ENCODE measurements around the gene ANKRD13C.
"Not testable (repeated sequence)": the region's sequence is repeated elsewhere in the genome, so short reads cannot be mapped to it uniquely, and the experiment has no call there.

The ANKRD13C gene

GRCh38 chr1:70376196-70376595 lies 21.7 kb upstream of the ANKRD13C start:
- no peak for TF ChIP-seq CTCF (IDR thresholded peaks at IDR 0.05; ENCODE audit: low read depth, low read length, missing control alignments)
- no peak for DNase-seq (ENCODE audit: low read depth)
- no peak overlapping the region for H3K4me3 ChIP-seq (ENCODE audit: low read depth, low read length)
- in situ Hi-C loops (cut with HindIII; ENCODE audit: low sequenced_read_pairs), result no loop called here

- in situ Hi-C loops (cut with HindIII; ENCODE audit: low sequenced_read_pairs); H3K4me3 ChIP-seq (ENCODE audit: low read depth, low read length); DNase-seq (ENCODE audit: low read depth): not testable (repeated sequence)
Observed at GRCh38 chr1:70373580-70373979, 19.1 kb upstream of the ANKRD13C start.

GRCh38 chr1:70372426-70372825 lies 17.9 kb upstream of the ANKRD13C start:
- H3K4me3 ChIP-seq (ENCODE audit: low read depth, low read length), result no peak overlapping the region
- DNase-seq (ENCODE audit: low read depth), result no peak
- no peak for TF ChIP-seq CTCF (IDR thresholded peaks at IDR 0.05; ENCODE audit: low read depth, low read length, missing control alignments)
- in situ Hi-C loops (cut with HindIII; ENCODE audit: low sequenced_read_pairs), result no loop called here

- DNase-seq (ENCODE audit: low read depth); in situ Hi-C loops (cut with HindIII; ENCODE audit: low sequenced_read_pairs); H3K4me3 ChIP-seq (ENCODE audit: low read depth, low read length): not testable (repeated sequence)
Observed at GRCh38 chr1:70371586-70371985, 17.1 kb upstream of the ANKRD13C start.

GRCh38 chr1:70367397-70367796 lies 12.9 kb upstream of the ANKRD13C start:
- DNase-seq (ENCODE audit: low read depth); H3K4me3 ChIP-seq (ENCODE audit: low read depth, low read length); in situ Hi-C loops (cut with HindIII; ENCODE audit: low sequenced_read_pairs): not testable (repeated sequence)

- in situ Hi-C loops (cut with HindIII; ENCODE audit: low sequenced_read_pairs); DNase-seq (ENCODE audit: low read depth); H3K4me3 ChIP-seq (ENCODE audit: low read depth, low read length): not testable (repeated sequence)
Observed at GRCh38 chr1:70366997-70367396, 12.5 kb upstream of the ANKRD13C start.

- in situ Hi-C loops (cut with HindIII; ENCODE audit: low sequenced_read_pairs); DNase-seq (ENCODE audit: low read depth); H3K4me3 ChIP-seq (ENCODE audit: low read depth, low read length): not testable (repeated sequence)
Observed at GRCh38 chr1:70366425-70366952, 12.0 kb upstream of the ANKRD13C start.

GRCh38 chr1:70364439-70364838 lies 9.9 kb upstream of the ANKRD13C start:
- no peak for DNase-seq (ENCODE audit: low read depth)
- no peak overlapping the region for H3K4me3 ChIP-seq (ENCODE audit: low read depth, low read length)
- in situ Hi-C loops (cut with HindIII; ENCODE audit: low sequenced_read_pairs), result no loop called here
- no peak for TF ChIP-seq CTCF (IDR thresholded peaks at IDR 0.05; ENCODE audit: low read depth, low read length, missing control alignments)

GRCh38 chr1:70361727-70362398 lies 7.3 kb upstream of the ANKRD13C start:
- H3K4me3 ChIP-seq (ENCODE audit: low read depth, low read length), result no peak overlapping the region
- in situ Hi-C loops (cut with HindIII; ENCODE audit: low sequenced_read_pairs), result no loop called here
- TF ChIP-seq CTCF (IDR thresholded peaks at IDR 0.05; ENCODE audit: low read depth, low read length, missing control alignments), result no peak
- DNase-seq (ENCODE audit: low read depth), result peak; percentile 44

Measured in astrocyte of the cerebellum (primary cell).